Measurements from ENCODE around the gene ENDOG.

The ENDOG gene

DNA sequence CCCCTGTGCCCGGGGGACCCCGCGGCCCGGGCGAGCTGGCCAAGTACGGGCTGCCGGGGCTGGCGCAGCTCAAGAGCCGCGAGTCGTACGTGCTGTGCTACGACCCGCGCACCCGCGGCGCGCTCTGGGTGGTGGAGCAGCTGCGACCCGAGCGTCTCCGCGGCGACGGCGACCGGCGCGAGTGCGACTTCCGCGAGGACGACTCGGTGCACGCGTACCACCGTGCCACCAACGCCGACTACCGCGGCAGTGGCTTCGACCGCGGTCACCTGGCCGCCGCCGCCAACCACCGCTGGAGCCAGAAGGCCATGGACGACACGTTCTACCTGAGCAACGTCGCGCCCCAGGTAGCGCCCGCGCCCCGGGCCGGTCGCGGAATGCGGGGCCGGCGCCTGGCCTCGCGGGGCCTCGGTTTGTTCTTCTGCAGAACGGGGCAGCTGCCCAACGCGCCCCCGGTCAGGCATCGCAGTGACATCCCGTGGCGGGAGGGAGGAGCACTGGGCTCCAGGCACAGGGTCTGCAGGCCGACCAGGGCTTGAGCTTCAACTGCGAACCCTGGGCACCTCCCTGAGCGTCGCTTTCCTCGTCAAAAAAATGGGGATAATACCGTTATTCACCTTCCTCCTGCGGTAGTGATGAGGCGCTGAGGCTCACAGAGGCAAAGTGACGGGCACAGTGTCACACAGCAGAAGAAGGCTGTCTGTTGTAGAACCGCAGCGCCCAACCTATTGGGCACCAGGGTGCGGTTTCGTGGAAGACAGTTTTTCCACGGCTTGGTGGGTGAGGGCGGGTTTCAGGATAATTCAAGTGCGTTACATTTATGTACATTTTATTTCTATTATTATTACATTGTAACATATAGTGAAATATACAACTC is 777 bp downstream of the ENDOG start:
- H3K9me3 ChIP-seq (ENCODE audit: control insufficient read depth, insufficient read depth, low read length): no peaks in the 10 kb centered on the region
- peaks cover 7% of the 10 kb centered on the region for H3K36me3 ChIP-seq (ENCODE audit: insufficient read depth, low read length)
- H3K9ac ChIP-seq (ENCODE audit: low read depth, low read length): peak overlapping the region; percentile 74
- no peaks in the 10 kb centered on the region for H3K4me1 ChIP-seq (ENCODE audit: insufficient read depth, low read length)

DNA sequence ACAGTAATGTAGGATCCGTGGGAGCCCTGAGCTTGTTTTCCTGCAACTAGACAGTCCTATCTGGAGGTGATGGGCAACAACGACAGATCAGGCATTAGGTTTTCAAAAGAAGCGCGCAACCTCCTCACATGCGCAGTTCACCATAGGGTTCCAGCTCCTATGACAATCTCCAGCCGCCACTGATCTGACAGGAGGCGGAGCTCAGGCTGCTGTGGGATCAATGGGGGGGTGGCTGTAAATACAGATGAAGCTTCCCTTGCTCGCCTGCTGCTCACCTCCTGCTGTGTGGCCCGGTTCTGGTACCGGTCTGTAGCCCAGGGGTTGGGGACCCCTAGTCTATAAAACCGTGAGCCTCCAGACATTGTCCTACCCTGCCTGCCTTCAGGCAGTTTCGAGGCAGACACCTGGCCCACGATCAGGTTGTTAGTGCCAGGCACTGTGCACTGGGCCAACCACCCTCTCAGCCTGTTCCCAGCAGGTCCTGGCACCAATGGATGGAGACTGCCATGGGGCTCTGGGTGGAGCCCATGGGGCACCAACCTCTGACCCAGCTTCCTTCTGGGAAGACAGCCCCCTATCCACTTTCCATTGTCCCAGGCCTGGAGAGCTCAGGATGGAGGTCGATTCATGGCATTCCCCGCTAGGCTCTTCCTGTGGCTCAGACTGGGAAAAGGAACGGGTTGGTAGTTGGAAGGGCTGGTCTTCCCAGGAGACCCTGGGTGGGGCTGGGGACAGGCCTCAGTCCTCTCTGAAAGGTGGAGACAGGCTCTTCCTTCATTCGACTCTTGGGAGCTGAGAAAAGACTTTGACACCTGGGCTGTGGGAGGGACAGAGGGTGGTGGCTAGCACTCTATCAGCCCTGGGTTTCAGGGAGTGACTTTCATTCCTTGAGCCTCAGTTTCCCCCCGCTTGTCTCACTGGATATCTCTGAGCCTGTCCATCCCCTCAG is 1.7 kb downstream of the ENDOG start:
- no peaks in the 10 kb centered on the region for H3K9me3 ChIP-seq (ENCODE audit: control insufficient read depth, insufficient read depth, low read length)
- no peak overlapping the region for H3K9ac ChIP-seq (ENCODE audit: low read depth, low read length)
- no peaks in the 10 kb centered on the region for H3K4me1 ChIP-seq (ENCODE audit: insufficient read depth, low read length)
- H3K36me3 ChIP-seq (ENCODE audit: insufficient read depth, low read length): peaks cover 13% of the 10 kb centered on the region

- Histone ChIP-seq H3K4me1 (ENCODE audit: insufficient read depth, low read length) (no peaks in the 10 kb centered on the region), H3K9me3 (ENCODE audit: control insufficient read depth, insufficient read depth, low read length) (no peaks in the 10 kb centered on the region), H3K9ac (ENCODE audit: low read depth, low read length) (no peak overlapping the region), H3K36me3 (ENCODE audit: insufficient read depth, low read length) (peaks cover 17% of the 10 kb centered on the region)
Measured at GRCh38 chr9:128820665-128821583, 2.6 kb downstream of the ENDOG start.

- H3K9ac ChIP-seq (ENCODE audit: low read depth, low read length): no peak overlapping the region
- no peaks in the 10 kb centered on the region for H3K4me1 ChIP-seq (ENCODE audit: insufficient read depth, low read length)
- peaks cover 17% of the 10 kb centered on the region for H3K36me3 ChIP-seq (ENCODE audit: insufficient read depth, low read length)
Measured at GRCh38 chr9:128821584-128822406, 3.5 kb downstream of the ENDOG start.

GRCh38 chr9:128822407-128823042 is 4.2 kb downstream of the ENDOG start:
- no peak overlapping the region for H3K9ac ChIP-seq (ENCODE audit: low read depth, low read length)
- H3K36me3 ChIP-seq (ENCODE audit: insufficient read depth, low read length): peaks cover 17% of the 10 kb centered on the region
- H3K4me1 ChIP-seq (ENCODE audit: insufficient read depth, low read length): no peaks in the 10 kb centered on the region
- H3K9me3 ChIP-seq (ENCODE audit: control insufficient read depth, insufficient read depth, low read length): no peaks in the 10 kb centered on the region

More at GRCh38 chr9:128821584-128822406, 3.5 kb downstream of the ENDOG start:
- no peaks in the 10 kb centered on the region for H3K9me3 ChIP-seq (ENCODE audit: control insufficient read depth, insufficient read depth, low read length)

GRCh38 chr9:128823362-128823902 is 5.1 kb downstream of the ENDOG start:
- peaks cover 17% of the 10 kb centered on the region for H3K36me3 ChIP-seq (ENCODE audit: insufficient read depth, low read length)
- H3K9ac ChIP-seq (ENCODE audit: low read depth, low read length): no peak overlapping the region
- H3K9me3 ChIP-seq (ENCODE audit: control insufficient read depth, insufficient read depth, low read length): no peaks in the 10 kb centered on the region
- H3K4me1 ChIP-seq (ENCODE audit: insufficient read depth, low read length): no peaks in the 10 kb centered on the region

GRCh38 chr9:128823903-128824406 is 5.7 kb downstream of the ENDOG start:
- Histone ChIP-seq H3K36me3 (ENCODE audit: insufficient read depth, low read length) (peaks cover 17% of the 10 kb centered on the region), H3K9ac (ENCODE audit: low read depth, low read length) (no peak overlapping the region), H3K4me1 (ENCODE audit: insufficient read depth, low read length) (no peaks in the 10 kb centered on the region), H3K9me3 (ENCODE audit: control insufficient read depth, insufficient read depth, low read length) (no peaks in the 10 kb centered on the region)

DNA sequence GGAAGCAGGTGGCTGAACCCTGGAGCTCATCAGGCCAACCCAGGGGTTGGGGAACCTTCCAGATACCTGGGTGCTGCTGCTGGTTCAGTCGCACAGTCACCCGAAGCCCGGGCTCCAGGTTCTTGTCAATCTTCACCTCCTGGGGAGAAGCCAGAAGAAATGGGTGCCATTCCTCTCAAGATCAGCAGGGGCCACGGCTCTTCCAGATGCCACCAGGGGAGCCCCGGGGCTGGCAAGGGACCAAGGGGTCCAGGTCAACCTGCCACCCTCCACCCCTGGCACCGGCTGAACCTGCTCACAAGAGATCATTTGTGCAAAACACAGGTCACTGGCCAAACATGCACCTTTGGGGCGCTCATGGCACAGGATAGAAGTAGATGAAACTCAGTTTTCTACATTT is 6.6 kb downstream of the ENDOG start:
- no peaks in the 10 kb centered on the region for H3K9me3 ChIP-seq (ENCODE audit: control insufficient read depth, insufficient read depth, low read length)
- H3K9ac ChIP-seq (ENCODE audit: low read depth, low read length): no peak overlapping the region
- peaks cover 17% of the 10 kb centered on the region for H3K36me3 ChIP-seq (ENCODE audit: insufficient read depth, low read length)
- no peaks in the 10 kb centered on the region for H3K4me1 ChIP-seq (ENCODE audit: insufficient read depth, low read length)

DNA sequence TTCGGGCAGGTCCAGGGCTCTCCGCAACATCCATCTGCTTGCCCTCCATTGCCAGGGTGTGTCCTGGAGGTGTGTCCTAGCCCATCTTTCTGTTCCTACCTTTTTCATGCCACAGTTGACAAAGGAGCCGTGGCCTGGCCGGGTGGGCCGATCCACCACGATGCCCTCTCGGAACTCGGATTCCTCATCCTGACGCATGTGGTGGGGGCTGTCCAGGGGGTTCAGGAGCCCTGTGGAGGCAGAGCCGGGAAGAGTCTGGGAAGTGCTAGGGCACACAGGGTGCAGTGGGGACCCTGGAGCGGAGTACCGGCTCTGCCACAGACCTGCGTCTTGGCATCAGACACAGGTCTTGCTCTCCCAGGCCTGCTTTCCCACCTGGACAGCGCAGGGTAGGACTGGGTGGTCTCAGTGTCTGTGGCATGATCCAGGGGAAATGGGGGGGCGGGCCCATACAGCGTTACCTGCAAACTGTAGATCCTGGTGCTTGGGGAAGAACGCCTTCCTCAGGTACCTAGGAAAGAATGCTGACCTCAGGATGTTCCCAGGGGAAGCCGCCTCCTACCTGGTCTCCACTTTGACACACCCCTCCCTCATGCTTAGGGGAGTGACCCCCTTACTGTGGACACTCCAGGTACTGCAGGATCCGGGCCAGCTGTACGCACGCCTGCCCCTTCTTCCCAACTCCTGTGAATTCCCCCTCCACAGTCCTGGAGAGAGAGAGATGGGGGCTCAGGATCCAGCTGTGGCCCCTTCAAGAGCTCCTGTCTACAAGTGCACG is 7.8 kb downstream of the ENDOG start:
- Histone ChIP-seq H3K9ac (ENCODE audit: low read depth, low read length) (no peak overlapping the region), H3K9me3 (ENCODE audit: control insufficient read depth, insufficient read depth, low read length) (no peaks in the 10 kb centered on the region), H3K4me1 (ENCODE audit: insufficient read depth, low read length) (no peaks in the 10 kb centered on the region), H3K36me3 (ENCODE audit: insufficient read depth, low read length) (peaks cover 17% of the 10 kb centered on the region)

GRCh38 chr9:128828267-128828666 is 10.0 kb downstream of the ENDOG start:
- Histone ChIP-seq H3K9ac (ENCODE audit: low read depth, low read length) (no peak overlapping the region), H3K9me3 (ENCODE audit: control insufficient read depth, insufficient read depth, low read length) (no peaks in the 10 kb centered on the region), H3K36me3 (ENCODE audit: insufficient read depth, low read length) (peaks cover 13% of the 10 kb centered on the region; the same call in 1 of the 2 replicates), H3K4me1 (ENCODE audit: insufficient read depth, low read length) (no peaks in the 10 kb centered on the region)

DNA sequence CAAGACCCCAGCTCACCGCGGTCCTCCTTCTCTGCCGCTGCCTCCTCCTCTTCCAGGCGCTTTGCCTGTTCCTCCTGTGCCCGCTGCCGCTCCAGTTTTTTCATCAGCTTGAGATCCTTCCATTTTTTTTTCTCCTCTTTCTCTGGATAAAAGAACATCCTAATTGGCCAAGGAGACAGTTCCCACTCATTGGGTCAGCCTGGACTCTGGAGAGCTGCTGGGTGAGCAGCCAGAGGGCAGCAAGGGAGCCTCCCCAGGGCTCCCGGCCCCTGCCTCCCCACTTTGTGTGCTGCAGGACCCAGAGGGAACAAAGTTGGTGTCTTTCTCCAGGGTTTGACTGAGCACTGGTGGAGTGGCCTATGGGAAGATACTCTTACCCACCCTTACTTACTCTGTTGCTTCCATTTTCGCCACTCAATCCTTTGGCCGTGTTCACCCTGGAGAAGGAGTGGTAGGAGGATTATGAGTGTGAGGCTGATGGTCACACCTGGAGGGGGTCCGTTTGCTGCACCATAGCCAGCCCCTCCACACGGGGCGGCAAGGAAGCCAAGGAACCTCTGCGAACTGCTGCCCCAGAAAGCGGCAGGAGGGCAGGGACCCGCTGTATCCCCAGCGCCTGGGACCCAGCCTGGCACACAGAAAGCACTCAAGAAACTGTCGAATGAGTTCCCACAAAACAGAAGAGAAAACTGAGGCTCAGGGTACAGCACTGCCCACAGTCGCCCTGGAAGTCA is 10.6 kb downstream of the ENDOG start:
- Histone ChIP-seq H3K9ac (ENCODE audit: low read depth, low read length) (peak overlapping the region; percentile 82), H3K36me3 (ENCODE audit: insufficient read depth, low read length) (peaks cover 16% of the 10 kb centered on the region; the same call in 1 of the 2 replicates), H3K9me3 (ENCODE audit: control insufficient read depth, insufficient read depth, low read length) (no peaks in the 10 kb centered on the region), H3K4me1 (ENCODE audit: insufficient read depth, low read length) (no peaks in the 10 kb centered on the region)
